PFSK-1 (cell line): ENCODE data around the gene LPAR3.

Experiments used
- POLR2AphosphoS5 ChIP-seq: IDR thresholded peaks from 2 replicates; pipeline ENCODE4 v1.6.1; 2012; ENCODE audit warnings: low read depth, mild to moderate bottlenecking, control low read depth, low read length, moderate library complexity
- SIN3A ChIP-seq: IDR thresholded peaks from 2 replicates; pipeline ENCODE4 v1.6.1; 2012; ENCODE audit warnings: mild to moderate bottlenecking, low read length, moderate library complexity, borderline replicate concordance; ENCODE audit not compliant: insufficient read depth

- TF ChIP-seq SIN3A (no peak), POLR2AphosphoS5 (no peak)
These were observed 118.1 kb downstream of the LPAR3 start for GRCh38 chr1:84774669-84775534.
